OCI-LY7 (cell line): Measurements from ENCODE around the gene LCN12. TPM values are rescaled to one million over a fixed set of nuclear protein-coding genes. Genes with fewer than 3 reads are reported as not detected.

Source experiments
- BruUV-seq: library from RNA; stranded (reverse); fragments of 400-500 nt; replicated peaks from 2 replicates; lab custom pipeline; 2021; lab: Mats Ljungman, UMichigan
- CTCF ChIA-PET: fragments of 300-600 bp; sonication (Branson Sonifier 250); formaldehyde crosslinking; loops from one replicate; lab custom pipeline; 2022; ENCODE audit warnings: antibody characterized with exemption; ENCODE audit not compliant: unreplicated experiment; lab: Charles Lee
- POLR2A ChIA-PET: fragments of 300-600 bp; sonication (Branson Sonifier 250); formaldehyde crosslinking; loops from one replicate; lab custom pipeline; 2022; ENCODE audit warnings: antibody characterized with exemption; lab: Charles Lee
- DNase-seq: peaks from one replicate; pipeline ENCODE4 v3.0.0-alpha.2; 2015; ENCODE audit warnings: low spot score
- H2AFZ ChIP-seq: fragments of 200-600 bp; sonication (generic), shearing (Covaris generic); 2 replicates; pipeline ENCODE4 v1.6.1; 2014; ENCODE audit warnings: mild to moderate bottlenecking, antibody characterized with exemption, low read length, moderate library complexity
- H3K27ac ChIP-seq: fragments of 200-600 bp; sonication (generic); 2 replicates; pipeline ENCODE4 v1.5.1; 2014; ENCODE audit warnings: mixed run types, low read depth, mild to moderate bottlenecking, moderate library complexity, low read length, inconsistent platforms; ENCODE audit not compliant: poor library complexity, severe bottlenecking
- H3K36me3 ChIP-seq: fragments of 200-600 bp; sonication (generic); 2 replicates; pipeline ENCODE4 v1.6.1; 2014; ENCODE audit warnings: mild to moderate bottlenecking, antibody characterized with exemption, low read length, moderate library complexity, mixed read lengths; ENCODE audit not compliant: insufficient read depth
- H3K4me1 ChIP-seq: fragments of 200-600 bp; sonication (generic); 2 replicates; pipeline ENCODE4 v1.5.1; 2014; ENCODE audit warnings: mild to moderate bottlenecking, low read length; ENCODE audit not compliant: insufficient read depth, poor library complexity, severe bottlenecking
- H3K4me2 ChIP-seq: fragments of 200-600 bp; sonication (generic); 2 replicates; pipeline ENCODE4 v1.6.1; 2014; ENCODE audit warnings: mild to moderate bottlenecking, low read length
- H3K4me3 ChIP-seq: fragments of 200-600 bp; sonication (generic); 2 replicates; pipeline ENCODE4 v1.5.1; 2014; ENCODE audit warnings: mild to moderate bottlenecking, low read depth, low read length; ENCODE audit not compliant: poor library complexity, severe bottlenecking
- H3K79me2 ChIP-seq: fragments of 200-600 bp; sonication (generic); 2 replicates; pipeline ENCODE4 v1.6.1; 2016; ENCODE audit warnings: low read depth, mild to moderate bottlenecking, low read length, moderate library complexity, mixed read lengths; ENCODE audit not compliant: insufficient read depth
- H3K9me2 ChIP-seq: fragments of 200-600 bp; sonication (generic); 2 replicates; pipeline ENCODE4 v1.6.1; 2016; ENCODE audit warnings: mild to moderate bottlenecking, low read length, mixed read lengths; ENCODE audit not compliant: insufficient read depth
- H3K9me3 ChIP-seq: fragments of 200-600 bp; sonication (generic); 2 replicates; pipeline ENCODE4 v1.6.1; 2014; ENCODE audit warnings: mild to moderate bottlenecking, mixed run types, low read length, mixed read lengths
- H4K20me1 ChIP-seq: fragments of 200-600 bp; sonication (generic); 2 replicates; pipeline ENCODE4 v1.6.1; 2014; ENCODE audit warnings: mild to moderate bottlenecking, antibody characterized with exemption, low read length, moderate library complexity, mixed read lengths; ENCODE audit not compliant: insufficient read depth
- EZH2phosphoT487 ChIP-seq: fragments of 200-600 bp; sonication (generic); IDR thresholded peaks from 2 replicates; pipeline ENCODE4 v1.6.1; 2018; ENCODE audit warnings: low read depth, borderline replicate concordance, mild to moderate bottlenecking, mixed run types, antibody characterized with exemption, low read length, moderate library complexity, mixed read lengths
- intact Hi-C: fragments of 100-400 bp; cut with micrococcal nuclease; formaldehyde crosslinking; loops from one replicate; pipeline ENCODE4 v1.10.0; 2022; ENCODE audit not compliant: unreplicated experiment
- total RNA-seq, 2 experiments: library from RNA; depleted of rRNA in 1 of 2; stranded (reverse); fragments of >200 nt in 1 of 2; shearing (Covaris generic) in 1 of 2; gene quantifications; 2 replicates each; pipeline ENCODE4 v1.2.3, GENCODE V29; 2014 to 2022
- TF ChIP-seq, protein P1 (sequence below): fragments of 200-600 bp; sonication (generic); conservative IDR thresholded peaks from 2 replicates; pipeline ENCODE4 v1.5.1; 2014; ENCODE audit warnings: mild to moderate bottlenecking, antibody characterized with exemption, low read length, moderate library complexity, mixed read lengths

Gene LCN12
- total RNA-seq, 2 experiments from 2014 or later = 0.95 to 3.7 TPM

- Histone ChIP-seq H2AFZ (no peak overlapping the region), H3K9me3 (no peaks in the 10 kb centered on the region), H3K36me3 (no peaks in the 10 kb centered on the region), H4K20me1 (no peaks in the 10 kb centered on the region), H3K9me2 (no peaks in the 10 kb centered on the region), H3K4me3 (no peak overlapping the region), H3K4me1 (no peaks in the 10 kb centered on the region), H3K27ac (no peak overlapping the region), H3K79me2 (no peaks in the 10 kb centered on the region), H3K4me2 (no peak overlapping the region)
- ChIA-PET POLR2A (no interaction called here), CTCF (interaction anchor here (0.6 kb wide), 1 partner anchor 15 kb away, joined by 3 read pairs; no protein-coding TSS in a partner anchor)
- TF ChIP-seq, protein P1, sequence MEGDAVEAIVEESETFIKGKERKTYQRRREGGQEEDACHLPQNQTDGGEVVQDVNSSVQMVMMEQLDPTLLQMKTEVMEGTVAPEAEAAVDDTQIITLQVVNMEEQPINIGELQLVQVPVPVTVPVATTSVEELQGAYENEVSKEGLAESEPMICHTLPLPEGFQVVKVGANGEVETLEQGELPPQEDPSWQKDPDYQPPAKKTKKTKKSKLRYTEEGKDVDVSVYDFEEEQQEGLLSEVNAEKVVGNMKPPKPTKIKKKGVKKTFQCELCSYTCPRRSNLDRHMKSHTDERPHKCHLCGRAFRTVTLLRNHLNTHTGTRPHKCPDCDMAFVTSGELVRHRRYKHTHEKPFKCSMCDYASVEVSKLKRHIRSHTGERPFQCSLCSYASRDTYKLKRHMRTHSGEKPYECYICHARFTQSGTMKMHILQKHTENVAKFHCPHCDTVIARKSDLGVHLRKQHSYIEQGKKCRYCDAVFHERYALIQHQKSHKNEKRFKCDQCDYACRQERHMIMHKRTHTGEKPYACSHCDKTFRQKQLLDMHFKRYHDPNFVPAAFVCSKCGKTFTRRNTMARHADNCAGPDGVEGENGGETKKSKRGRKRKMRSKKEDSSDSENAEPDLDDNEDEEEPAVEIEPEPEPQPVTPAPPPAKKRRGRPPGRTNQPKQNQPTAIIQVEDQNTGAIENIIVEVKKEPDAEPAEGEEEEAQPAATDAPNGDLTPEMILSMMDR = no peak
- TF ChIP-seq EZH2phosphoT487 = no peak
- BruUV-seq = no TSS peak
- intact Hi-C loops = no loop called here
- DNase-seq = no peak
Measured at GRCh38 chr9:136958473-136958872, 6.4 kb downstream of the LCN12 start.

DNA sequence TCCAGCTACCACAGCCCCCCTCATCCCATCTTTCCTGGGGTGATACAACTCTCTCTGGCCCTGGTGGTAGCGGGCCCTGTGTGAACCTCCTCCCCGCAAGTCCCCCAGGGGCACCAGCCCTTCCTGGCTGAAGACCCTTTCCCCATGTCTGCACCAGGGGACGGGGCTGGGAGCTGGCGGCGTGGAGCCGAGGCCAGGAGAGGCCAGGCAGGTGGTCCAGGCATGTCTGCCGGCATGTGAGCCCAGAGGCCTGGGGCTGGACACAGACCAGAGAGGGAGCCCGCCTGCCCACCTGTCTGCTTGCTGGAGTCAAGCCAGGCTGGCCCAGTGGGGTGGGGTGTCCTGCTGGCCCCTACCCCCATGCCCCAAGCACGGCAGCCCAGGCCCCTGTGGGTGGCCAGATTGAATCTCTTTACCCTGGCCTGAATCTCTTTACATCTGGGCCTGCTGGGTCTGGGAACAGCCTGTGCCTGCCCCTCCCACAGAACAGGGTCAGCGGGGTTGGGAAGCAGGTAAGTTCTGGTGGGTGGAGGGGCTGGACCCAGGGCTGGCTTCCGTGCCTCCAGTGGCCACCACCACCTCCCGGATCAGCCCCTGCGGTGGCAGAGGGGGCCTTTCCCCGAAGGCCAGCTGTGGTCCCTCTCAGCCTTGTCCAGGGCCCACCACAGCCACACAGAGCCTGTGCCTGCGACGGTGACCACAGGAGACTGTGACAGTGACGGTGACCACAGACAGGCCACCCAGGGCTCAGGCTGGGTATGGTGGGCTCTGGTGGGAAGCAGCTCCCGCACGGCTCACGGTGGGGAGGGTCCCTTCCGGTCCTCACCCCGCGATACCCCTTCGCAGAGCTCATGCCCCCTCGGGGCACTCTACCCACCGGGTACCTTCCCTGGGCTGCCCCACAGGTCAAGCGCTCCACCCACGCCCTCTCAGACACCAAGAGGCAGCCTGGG, 7.1 kb downstream of the LCN12 start:
- intact Hi-C loops = no loop called here
- Histone ChIP-seq H3K79me2 (no peaks in the 10 kb centered on the region), H2AFZ (no peak overlapping the region), H3K27ac (no peak overlapping the region), H3K4me2 (no peak overlapping the region), H3K4me3 (no peak overlapping the region), H4K20me1 (no peaks in the 10 kb centered on the region), H3K4me1 (no peaks in the 10 kb centered on the region), H3K36me3 (no peaks in the 10 kb centered on the region), H3K9me2 (no peaks in the 10 kb centered on the region), H3K9me3 (no peaks in the 10 kb centered on the region)
- no peak for DNase-seq
- TF ChIP-seq, protein P1 = no peak
- no peak for TF ChIP-seq EZH2phosphoT487
- ChIA-PET CTCF (interaction anchor here (0.6 kb wide), 4 partner anchors 16 to 1034 kb away, joined by 3 to 14 read pairs (median 7); no protein-coding TSS in a partner anchor), POLR2A (no interaction called here)
- no TSS peak for BruUV-seq
